ENCODE results near the gene SYT14.
"Not testable (repeated sequence)": the region's sequence is repeated elsewhere in the genome, so short reads cannot be mapped to it uniquely, and the experiment has no call there.

The SYT14 gene

DNA sequence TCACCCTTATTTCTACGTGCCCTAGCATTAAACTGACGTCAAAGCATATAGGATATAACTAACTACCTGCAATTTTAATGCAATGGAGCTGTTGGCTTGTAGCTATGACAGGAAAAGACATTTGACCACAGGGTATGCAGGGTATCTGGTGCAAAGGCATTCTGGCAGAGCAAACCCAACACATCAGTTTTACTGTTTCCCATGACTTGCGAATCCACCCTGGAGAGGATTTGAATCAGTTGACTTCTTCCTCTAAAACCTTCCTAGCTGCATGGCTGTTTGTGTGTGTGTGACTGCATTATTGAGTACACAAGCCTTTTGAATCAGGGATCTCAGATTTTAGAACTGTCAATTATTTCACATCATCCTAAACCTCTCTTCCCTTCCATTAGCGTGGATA, 41.7 kb upstream of the SYT14 start:
- Histone ChIP-seq H4K20me1 (ENCODE audit: low read depth, low read length) (no peaks in the 10 kb centered on the region), H3K4me3 (ENCODE audit: insufficient read depth, low read length, poor library complexity, severe bottlenecking) (no peak overlapping the region), H3K9me3 (ENCODE audit: insufficient read depth, low read length) (no peaks in the 10 kb centered on the region), H3K36me3 (ENCODE audit: low read length) (no peaks in the 10 kb centered on the region), H3K27me3 (ENCODE audit: low read length) (no peaks in the 10 kb centered on the region), H3K4me2 (ENCODE audit: low read depth, low read length, poor library complexity, severe bottlenecking) (no peak overlapping the region), H3K9ac (ENCODE audit: low read length) (no peak overlapping the region), H2AFZ (ENCODE audit: low read depth, low read length, severe bottlenecking) (no peak overlapping the region), H3F3A (ENCODE audit: insufficient read depth) (no peaks in the 10 kb centered on the region), H3K27ac (ENCODE audit: low read depth, low read length) (no peak overlapping the region), H3K9me2 (replicated peaks; ENCODE audit: insufficient read depth, low read length) (no peaks in the 10 kb centered on the region), H3K79me2 (ENCODE audit: insufficient read depth, low read length) (no peaks in the 10 kb centered on the region)
- TF ChIP-seq, protein P1, sequence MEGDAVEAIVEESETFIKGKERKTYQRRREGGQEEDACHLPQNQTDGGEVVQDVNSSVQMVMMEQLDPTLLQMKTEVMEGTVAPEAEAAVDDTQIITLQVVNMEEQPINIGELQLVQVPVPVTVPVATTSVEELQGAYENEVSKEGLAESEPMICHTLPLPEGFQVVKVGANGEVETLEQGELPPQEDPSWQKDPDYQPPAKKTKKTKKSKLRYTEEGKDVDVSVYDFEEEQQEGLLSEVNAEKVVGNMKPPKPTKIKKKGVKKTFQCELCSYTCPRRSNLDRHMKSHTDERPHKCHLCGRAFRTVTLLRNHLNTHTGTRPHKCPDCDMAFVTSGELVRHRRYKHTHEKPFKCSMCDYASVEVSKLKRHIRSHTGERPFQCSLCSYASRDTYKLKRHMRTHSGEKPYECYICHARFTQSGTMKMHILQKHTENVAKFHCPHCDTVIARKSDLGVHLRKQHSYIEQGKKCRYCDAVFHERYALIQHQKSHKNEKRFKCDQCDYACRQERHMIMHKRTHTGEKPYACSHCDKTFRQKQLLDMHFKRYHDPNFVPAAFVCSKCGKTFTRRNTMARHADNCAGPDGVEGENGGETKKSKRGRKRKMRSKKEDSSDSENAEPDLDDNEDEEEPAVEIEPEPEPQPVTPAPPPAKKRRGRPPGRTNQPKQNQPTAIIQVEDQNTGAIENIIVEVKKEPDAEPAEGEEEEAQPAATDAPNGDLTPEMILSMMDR (IDR thresholded peaks at IDR 0.05; ENCODE audit: insufficient read depth, low read length, poor library complexity, severe bottlenecking) = no peak
- TF ChIP-seq EZH2phosphoT487 (conservative IDR thresholded peaks at IDR 0.05; ENCODE audit: low read length) = no peak

DNA sequence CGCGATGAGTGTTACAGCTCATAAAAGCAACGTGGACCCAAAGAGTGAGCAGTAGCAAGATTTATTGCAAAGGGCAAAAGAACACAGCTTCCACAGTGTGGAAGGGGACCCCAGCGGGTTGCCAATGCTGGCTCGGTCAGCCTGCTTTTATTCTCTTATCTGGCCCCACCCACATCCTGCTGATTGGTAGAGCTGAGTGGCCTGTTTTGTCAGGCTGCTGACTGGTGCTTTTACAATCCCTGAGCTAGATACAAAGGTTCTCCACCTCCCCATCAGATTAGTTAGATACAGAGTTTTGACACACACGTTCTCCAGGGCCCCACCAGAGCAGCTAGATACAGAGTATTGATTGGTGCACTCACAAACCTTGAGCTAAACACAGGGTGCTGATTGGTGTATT, 39.7 kb upstream of the SYT14 start:
- not testable (repeated sequence) for H3K4me3 ChIP-seq (ENCODE audit: insufficient read depth, low read length, poor library complexity, severe bottlenecking); H3K9ac ChIP-seq (ENCODE audit: low read length); H3K9me2 ChIP-seq (replicated peaks; ENCODE audit: insufficient read depth, low read length); H3K27ac ChIP-seq (ENCODE audit: low read depth, low read length); H3K79me2 ChIP-seq (ENCODE audit: insufficient read depth, low read length); H4K20me1 ChIP-seq (ENCODE audit: low read depth, low read length); H3K4me2 ChIP-seq (ENCODE audit: low read depth, low read length, poor library complexity, severe bottlenecking); H2AFZ ChIP-seq (ENCODE audit: low read depth, low read length, severe bottlenecking); H3K9me3 ChIP-seq (ENCODE audit: insufficient read depth, low read length); H3K27me3 ChIP-seq (ENCODE audit: low read length); H3F3A ChIP-seq (ENCODE audit: insufficient read depth); H3K36me3 ChIP-seq (ENCODE audit: low read length)

DNA sequence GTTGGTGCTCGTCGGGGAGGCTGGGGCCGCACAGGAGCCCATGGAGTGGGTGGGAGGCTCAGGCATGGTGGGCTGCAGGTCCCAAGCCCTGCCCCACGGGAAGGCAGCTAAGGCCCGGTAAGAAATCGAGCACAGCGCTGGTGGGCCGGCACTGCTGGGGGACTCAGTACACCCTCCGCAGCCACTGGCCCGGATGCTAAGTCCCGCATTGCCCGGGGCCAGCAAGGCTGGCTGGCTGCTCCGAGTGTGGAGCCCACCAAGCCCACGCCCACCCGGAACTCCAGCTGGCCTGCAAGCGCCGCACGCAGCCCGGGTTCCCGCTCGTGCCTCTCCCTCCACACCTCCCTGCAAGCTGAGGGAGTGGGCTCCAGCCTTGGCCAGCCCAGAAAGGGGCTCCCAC, 39.2 kb upstream of the SYT14 start:
- H3K79me2 ChIP-seq (ENCODE audit: insufficient read depth, low read length); H2AFZ ChIP-seq (ENCODE audit: low read depth, low read length, severe bottlenecking); H3K4me3 ChIP-seq (ENCODE audit: insufficient read depth, low read length, poor library complexity, severe bottlenecking); H3F3A ChIP-seq (ENCODE audit: insufficient read depth); H3K4me2 ChIP-seq (ENCODE audit: low read depth, low read length, poor library complexity, severe bottlenecking); H3K9me3 ChIP-seq (ENCODE audit: insufficient read depth, low read length); H3K27me3 ChIP-seq (ENCODE audit: low read length); H3K36me3 ChIP-seq (ENCODE audit: low read length); H3K27ac ChIP-seq (ENCODE audit: low read depth, low read length); H4K20me1 ChIP-seq (ENCODE audit: low read depth, low read length); H3K9me2 ChIP-seq (replicated peaks; ENCODE audit: insufficient read depth, low read length); H3K9ac ChIP-seq (ENCODE audit: low read length): not testable (repeated sequence)

DNA sequence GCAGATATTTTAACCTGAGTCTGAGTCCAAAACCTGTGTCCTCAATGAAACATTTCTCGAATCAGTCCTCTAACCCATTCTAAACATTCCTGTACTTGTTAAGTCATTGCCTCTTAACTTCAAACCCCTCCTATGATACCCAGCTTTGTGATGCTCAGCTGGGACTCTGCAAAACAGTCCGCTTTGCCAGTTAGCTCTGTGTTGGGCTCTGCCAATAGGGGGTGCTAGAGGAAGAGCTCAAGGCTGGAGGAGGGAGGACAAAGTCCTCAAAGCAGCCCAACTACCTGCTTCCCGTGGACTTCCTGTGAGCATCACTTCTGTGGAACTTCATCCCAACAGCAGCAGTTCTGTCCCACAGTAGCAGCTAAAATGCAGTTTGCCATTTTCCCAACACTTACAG, 38.1 kb upstream of the SYT14 start:
- H3K9me3 ChIP-seq (ENCODE audit: insufficient read depth, low read length) = no peaks in the 10 kb centered on the region
- H3K79me2 ChIP-seq (ENCODE audit: insufficient read depth, low read length) = no peaks in the 10 kb centered on the region
- no peaks in the 10 kb centered on the region for H3F3A ChIP-seq (ENCODE audit: insufficient read depth)
- no peak overlapping the region for H2AFZ ChIP-seq (ENCODE audit: low read depth, low read length, severe bottlenecking)
- H4K20me1 ChIP-seq (ENCODE audit: low read depth, low read length) = no peaks in the 10 kb centered on the region
- H3K9ac ChIP-seq (ENCODE audit: low read length) = no peak overlapping the region
- no peak overlapping the region for H3K27ac ChIP-seq (ENCODE audit: low read depth, low read length)
- no peaks in the 10 kb centered on the region for H3K36me3 ChIP-seq (ENCODE audit: low read length)
- no peaks in the 10 kb centered on the region for H3K27me3 ChIP-seq (ENCODE audit: low read length)
- H3K4me3 ChIP-seq (ENCODE audit: insufficient read depth, low read length, poor library complexity, severe bottlenecking) = no peak overlapping the region
- no peaks in the 10 kb centered on the region for H3K9me2 ChIP-seq (replicated peaks; ENCODE audit: insufficient read depth, low read length)
- no peak overlapping the region for H3K4me2 ChIP-seq (ENCODE audit: low read depth, low read length, poor library complexity, severe bottlenecking)
- TF ChIP-seq, protein P1 (IDR thresholded peaks at IDR 0.05; ENCODE audit: insufficient read depth, low read length, poor library complexity, severe bottlenecking) = peak; percentile 20
- TF ChIP-seq EZH2phosphoT487 (conservative IDR thresholded peaks at IDR 0.05; ENCODE audit: low read length) = no peak
